Cardiac muscle cell (in vitro differentiated cells and primary cell): Measurements from ENCODE around the gene GAPDH. TPM values are rescaled to one million over a fixed set of nuclear protein-coding genes. Genes with fewer than 3 reads are reported as not detected.
A peak's percentile ranks its signal among the peaks of the same experiment; 100 is the strongest.

ENCODE experiments used
- DNase-seq, 2 donors: peaks; one replicate each; pipeline versions ENCODE4 v3.0.0 to v3.0.0-alpha.2; 2010 to 2017; ENCODE audit warnings: low read depth in 1 of 2, low spot score in 1 of 2
- H3K27ac ChIP-seq: fragments of 200-600 bp; sonication (generic); 2 replicates; pipeline ENCODE4 v1.5.1; 2016
- H3K27me3 ChIP-seq: fragments of 200-600 bp; sonication (generic); 2 replicates; pipeline ENCODE4 v1.6.0; 2016; ENCODE audit warnings: control low read depth
- H3K36me3 ChIP-seq: fragments of 200-600 bp; sonication (generic); 2 replicates; pipeline ENCODE4 v1.5.1; 2016; ENCODE audit warnings: control low read depth
- H3K4me1 ChIP-seq: fragments of 200-600 bp; sonication (generic); 2 replicates; pipeline ENCODE4 v1.8.1; 2017; ENCODE audit warnings: low read depth, mild to moderate bottlenecking, mixed run types
- H3K4me3 ChIP-seq: fragments of 200-600 bp; sonication (generic); 2 replicates; pipeline ENCODE4 v1.5.1; 2016; ENCODE audit warnings: mild to moderate bottlenecking
- H3K9me3 ChIP-seq: fragments of 200-600 bp; sonication (generic); 2 replicates; pipeline ENCODE4 v1.5.1; 2017; ENCODE audit warnings: low read depth, mild to moderate bottlenecking, control low read depth
- polyA plus RNA-seq: library from polyadenylated mRNA; unstranded; fragments of >200 nt; fragmentation: Nextera tagmentation; extraction: Ambion mirVana; gene quantifications from 2 replicates; pipeline ENCODE4 v1.2.1, GENCODE V29; 2016
- total RNA-seq: library from RNA; depleted of rRNA; stranded (reverse); fragments of >200 nt; gene quantifications from 2 replicates; pipeline ENCODE4 v1.2.3, GENCODE V29; 2016
- TF ChIP-seq, protein P1 (sequence below): IDR thresholded peaks from 2 replicates; pipeline ENCODE4 v1.5.1; 2012; ENCODE audit warnings: low read depth, mild to moderate bottlenecking, low read length

The GAPDH gene
- total and polyA plus RNA-seq, 2 experiments from 2014 or later = 8,013 to 14,299 TPM

DNA sequence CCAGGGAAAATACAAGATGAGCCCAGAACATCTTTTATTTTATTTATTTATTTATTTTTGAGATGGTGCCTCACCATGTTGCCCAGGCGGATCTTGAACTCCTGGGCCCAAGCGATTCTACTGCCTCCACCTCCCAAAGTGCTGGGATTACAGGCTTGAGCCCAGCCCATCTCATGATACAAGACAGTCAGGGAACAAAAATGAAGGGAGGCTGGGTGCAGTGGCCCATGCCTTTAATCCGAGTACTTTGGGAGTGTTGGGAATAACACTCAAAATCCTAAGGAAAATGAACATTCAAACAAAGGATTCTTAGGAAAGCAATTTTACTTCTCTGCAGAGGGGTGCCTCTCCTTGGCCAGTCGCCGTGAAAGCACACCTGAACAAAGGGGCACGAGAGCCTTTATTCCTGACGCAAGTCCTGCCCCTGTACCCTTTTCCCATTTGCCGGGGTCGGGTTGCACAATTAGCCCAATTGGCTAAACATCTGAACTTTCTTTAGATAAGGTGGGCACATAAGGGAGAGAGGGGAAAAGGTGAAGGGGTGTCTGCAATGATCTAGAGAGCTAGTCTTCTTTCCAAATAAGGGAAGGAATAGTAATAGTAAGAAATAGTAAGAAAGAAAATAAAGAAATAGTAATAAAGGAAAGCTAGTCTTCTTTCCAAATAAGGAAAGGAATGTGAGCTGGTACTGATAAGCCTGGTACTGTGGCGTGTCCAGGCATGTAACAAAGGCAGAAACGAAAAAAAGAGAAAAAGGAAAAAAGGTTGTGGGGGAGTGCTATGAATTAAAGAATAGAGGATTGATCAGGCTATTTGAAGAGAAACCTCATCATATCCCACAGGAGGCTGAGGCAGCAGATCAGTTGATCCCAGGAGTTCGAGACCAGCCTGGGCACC, 27.0 kb upstream of the GAPDH start:
- Histone ChIP-seq H3K4me3 (no peak overlapping the region), H3K36me3 (peaks cover 17% of the 10 kb centered on the region), H3K27me3 (no peaks in the 10 kb centered on the region), H3K4me1 (peaks cover 13% of the 10 kb centered on the region), H3K9me3 (no peaks in the 10 kb centered on the region), H3K27ac (peak overlapping the region; percentile 95)
- peak; percentile 53 to 59 for DNase-seq
- TF ChIP-seq, protein P1, sequence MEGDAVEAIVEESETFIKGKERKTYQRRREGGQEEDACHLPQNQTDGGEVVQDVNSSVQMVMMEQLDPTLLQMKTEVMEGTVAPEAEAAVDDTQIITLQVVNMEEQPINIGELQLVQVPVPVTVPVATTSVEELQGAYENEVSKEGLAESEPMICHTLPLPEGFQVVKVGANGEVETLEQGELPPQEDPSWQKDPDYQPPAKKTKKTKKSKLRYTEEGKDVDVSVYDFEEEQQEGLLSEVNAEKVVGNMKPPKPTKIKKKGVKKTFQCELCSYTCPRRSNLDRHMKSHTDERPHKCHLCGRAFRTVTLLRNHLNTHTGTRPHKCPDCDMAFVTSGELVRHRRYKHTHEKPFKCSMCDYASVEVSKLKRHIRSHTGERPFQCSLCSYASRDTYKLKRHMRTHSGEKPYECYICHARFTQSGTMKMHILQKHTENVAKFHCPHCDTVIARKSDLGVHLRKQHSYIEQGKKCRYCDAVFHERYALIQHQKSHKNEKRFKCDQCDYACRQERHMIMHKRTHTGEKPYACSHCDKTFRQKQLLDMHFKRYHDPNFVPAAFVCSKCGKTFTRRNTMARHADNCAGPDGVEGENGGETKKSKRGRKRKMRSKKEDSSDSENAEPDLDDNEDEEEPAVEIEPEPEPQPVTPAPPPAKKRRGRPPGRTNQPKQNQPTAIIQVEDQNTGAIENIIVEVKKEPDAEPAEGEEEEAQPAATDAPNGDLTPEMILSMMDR = no peak

DNA sequence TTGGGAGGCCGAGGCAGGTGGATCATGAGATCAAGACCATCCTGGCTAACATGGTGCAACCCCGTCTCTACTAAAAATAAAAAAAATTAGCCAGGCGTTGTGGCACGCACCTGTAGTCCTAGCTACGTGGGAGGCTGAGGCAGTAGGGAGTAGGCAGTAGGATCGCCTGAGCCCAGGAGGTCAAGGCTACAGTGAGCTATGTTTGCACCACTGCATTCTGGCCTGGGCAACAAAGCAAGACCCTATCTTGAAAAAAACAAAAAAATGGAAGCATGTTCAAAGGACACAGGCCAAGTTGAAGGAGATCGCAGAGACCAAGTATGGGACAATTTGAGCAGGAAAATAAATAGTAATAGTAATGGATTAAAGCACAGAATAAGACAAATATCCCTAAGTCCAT, 26.2 kb upstream of the GAPDH start:
- H3K27me3 ChIP-seq = no peaks in the 10 kb centered on the region
- no peak for DNase-seq
- H3K27ac ChIP-seq = peak overlapping the region; percentile 95

DNA sequence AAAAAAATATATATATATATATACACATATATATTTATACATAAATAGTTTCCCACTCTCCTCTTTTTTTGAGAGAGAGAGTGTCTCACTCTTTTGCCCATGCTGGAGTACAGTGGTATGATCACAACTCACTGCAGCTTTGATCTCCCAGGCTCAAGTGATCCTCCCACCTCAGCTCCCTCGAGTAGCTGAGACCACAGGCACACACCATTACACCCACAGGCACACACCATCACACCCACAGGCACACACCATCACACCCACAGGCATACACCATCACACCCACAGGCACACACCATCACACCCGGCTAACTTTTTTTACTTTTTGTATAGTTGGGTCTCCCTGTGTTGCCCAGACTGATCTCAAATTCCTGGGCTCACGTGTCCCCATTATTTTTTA, 14.1 kb upstream of the GAPDH start:
- H3K4me1 ChIP-seq = no peaks in the 10 kb centered on the region
- peaks cover 63% of the 10 kb centered on the region for H3K36me3 ChIP-seq
- TF ChIP-seq, protein P1 = no peak
- no peaks in the 10 kb centered on the region for H3K9me3 ChIP-seq
- no peak for DNase-seq
- no peak overlapping the region for H3K4me3 ChIP-seq
- H3K27ac ChIP-seq = no peak overlapping the region
- no peaks in the 10 kb centered on the region for H3K27me3 ChIP-seq

More for the DNA sequence above, 26.2 kb upstream of the GAPDH start:
- no peaks in the 10 kb centered on the region for H3K9me3 ChIP-seq
- peaks cover 24% of the 10 kb centered on the region for H3K36me3 ChIP-seq
- H3K4me1 ChIP-seq = peaks cover 13% of the 10 kb centered on the region
- no peak overlapping the region for H3K4me3 ChIP-seq
- TF ChIP-seq, protein P1 = no peak

DNA sequence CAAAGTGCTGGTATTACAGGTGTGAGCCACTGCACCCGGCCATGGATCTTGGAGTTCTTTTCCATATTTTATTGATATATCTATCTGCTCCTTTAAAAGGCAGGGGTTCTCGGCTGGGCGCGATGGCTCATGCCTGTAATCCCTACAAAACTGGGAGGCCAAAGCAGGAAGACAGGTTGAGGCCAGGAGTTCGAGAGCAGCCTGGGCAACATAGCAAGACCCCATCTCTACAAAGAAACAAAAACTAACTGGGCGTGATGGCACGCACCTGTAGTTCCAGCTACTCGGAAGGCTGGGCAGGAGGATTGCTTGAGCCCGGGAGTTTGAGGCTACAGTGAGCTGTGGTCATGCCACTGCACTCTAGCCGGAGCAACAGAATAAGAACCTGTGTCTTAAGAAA, 12.1 kb upstream of the GAPDH start:
- H3K27ac ChIP-seq = no peak overlapping the region
- TF ChIP-seq, protein P1 = no peak
- H3K27me3 ChIP-seq = no peaks in the 10 kb centered on the region
- no peak for DNase-seq
- H3K9me3 ChIP-seq = no peaks in the 10 kb centered on the region
- H3K4me3 ChIP-seq = no peak overlapping the region
- H3K4me1 ChIP-seq = no peaks in the 10 kb centered on the region
- H3K36me3 ChIP-seq = peaks cover 68% of the 10 kb centered on the region

DNA sequence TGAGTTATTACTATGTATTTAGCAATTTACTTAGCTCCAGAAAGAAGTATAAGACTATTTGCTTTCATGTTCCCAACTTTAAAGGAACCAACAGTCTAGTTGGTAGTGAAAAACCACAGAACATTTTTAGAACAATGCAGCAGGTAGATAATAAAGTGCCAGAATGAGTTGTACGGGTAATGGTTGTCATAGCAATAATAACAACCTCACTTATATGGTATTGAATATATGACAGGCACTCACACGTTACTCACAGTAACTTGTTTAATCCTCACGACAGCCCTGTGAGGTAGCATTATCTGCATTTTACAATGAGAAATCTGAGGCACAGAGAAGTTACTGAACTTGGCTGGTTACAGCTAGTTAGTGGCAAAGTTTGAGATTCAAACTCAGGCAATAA, 10.6 kb upstream of the GAPDH start:
- TF ChIP-seq, protein P1 = no peak
- Histone ChIP-seq H3K27me3 (no peaks in the 10 kb centered on the region), H3K36me3 (peaks cover 74% of the 10 kb centered on the region), H3K9me3 (no peaks in the 10 kb centered on the region), H3K4me1 (no peaks in the 10 kb centered on the region), H3K27ac (no peak overlapping the region), H3K4me3 (no peak overlapping the region)
- no peak for DNase-seq
